ENCODE results near the gene CDH13.

CDH13 gene

GRCh38 chr16:83335076-83335475 lies 708.3 kb downstream of the CDH13 start:
- H3K4me3 ChIP-seq (ENCODE audit: low read length) = no peak overlapping the region
- no peak for TF ChIP-seq ZNF274 (IDR thresholded peaks at IDR 0.05; ENCODE audit: low read depth, low read length)

- H3K4me3 ChIP-seq (ENCODE audit: low read length) = no peak overlapping the region
Observed at GRCh38 chr16:83336603-83337002, 709.8 kb downstream of the CDH13 start.

GRCh38 chr16:83338138-83338537 lies 711.4 kb downstream of the CDH13 start:
- H3K4me3 ChIP-seq (ENCODE audit: low read length) = no peak overlapping the region
- no peak for TF ChIP-seq ZNF274 (IDR thresholded peaks at IDR 0.05; ENCODE audit: low read depth, low read length)

More at GRCh38 chr16:83336603-83337002, 709.8 kb downstream of the CDH13 start:
- no peak for TF ChIP-seq ZNF274 (IDR thresholded peaks at IDR 0.05; ENCODE audit: low read depth, low read length)

- TF ChIP-seq ZNF274 (IDR thresholded peaks at IDR 0.05; ENCODE audit: low read depth, low read length) = no peak
- H3K4me3 ChIP-seq (ENCODE audit: low read length) = no peak overlapping the region
Observed at GRCh38 chr16:83338941-83339340, 712.2 kb downstream of the CDH13 start.

GRCh38 chr16:83343935-83344366 lies 717.2 kb downstream of the CDH13 start:
- no peak for TF ChIP-seq ZNF274 (IDR thresholded peaks at IDR 0.05; ENCODE audit: low read depth, low read length)
- no peak overlapping the region for H3K4me3 ChIP-seq (ENCODE audit: low read length)

GRCh38 chr16:83345846-83346640 lies 719.3 kb downstream of the CDH13 start:
- H3K4me3 ChIP-seq (ENCODE audit: low read length) = no peak overlapping the region
- TF ChIP-seq ZNF274 (IDR thresholded peaks at IDR 0.05; ENCODE audit: low read depth, low read length) = no peak

- TF ChIP-seq ZNF274 (IDR thresholded peaks at IDR 0.05; ENCODE audit: low read depth, low read length) = no peak
- no peak overlapping the region for H3K4me3 ChIP-seq (ENCODE audit: low read length)
Observed at GRCh38 chr16:83348991-83349390, 722.2 kb downstream of the CDH13 start.

- H3K4me3 ChIP-seq (ENCODE audit: low read length) = no peak overlapping the region
- TF ChIP-seq ZNF274 (IDR thresholded peaks at IDR 0.05; ENCODE audit: low read depth, low read length) = no peak
Observed at GRCh38 chr16:83350481-83350880, 723.7 kb downstream of the CDH13 start.

GRCh38 chr16:83351846-83352245 lies 725.1 kb downstream of the CDH13 start:
- TF ChIP-seq ZNF274 (IDR thresholded peaks at IDR 0.05; ENCODE audit: low read depth, low read length) = no peak
- H3K4me3 ChIP-seq (ENCODE audit: low read length) = no peak overlapping the region

GRCh38 chr16:83353241-83353640 lies 726.5 kb downstream of the CDH13 start:
- TF ChIP-seq ZNF274 (IDR thresholded peaks at IDR 0.05; ENCODE audit: low read depth, low read length) = no peak
- H3K4me3 ChIP-seq (ENCODE audit: low read length) = no peak overlapping the region

- TF ChIP-seq ZNF274 (IDR thresholded peaks at IDR 0.05; ENCODE audit: low read depth, low read length) = no peak
- H3K4me3 ChIP-seq (ENCODE audit: low read length) = no peak overlapping the region
Observed at GRCh38 chr16:83354015-83354414, 727.2 kb downstream of the CDH13 start.

GRCh38 chr16:83355570-83356218 lies 728.9 kb downstream of the CDH13 start:
- TF ChIP-seq ZNF274 (IDR thresholded peaks at IDR 0.05; ENCODE audit: low read depth, low read length) = no peak
- no peak overlapping the region for H3K4me3 ChIP-seq (ENCODE audit: low read length)

- no peak overlapping the region for H3K4me3 ChIP-seq (ENCODE audit: low read length)
- no peak for TF ChIP-seq ZNF274 (IDR thresholded peaks at IDR 0.05; ENCODE audit: low read depth, low read length)
Observed at GRCh38 chr16:83356266-83356665, 729.5 kb downstream of the CDH13 start.

- TF ChIP-seq ZNF274 (IDR thresholded peaks at IDR 0.05; ENCODE audit: low read depth, low read length) = no peak
- H3K4me3 ChIP-seq (ENCODE audit: low read length) = no peak overlapping the region
Observed at GRCh38 chr16:83356986-83357385, 730.2 kb downstream of the CDH13 start.

- H3K4me3 ChIP-seq (ENCODE audit: low read length) = no peak overlapping the region
- TF ChIP-seq ZNF274 (IDR thresholded peaks at IDR 0.05; ENCODE audit: low read depth, low read length) = no peak
Observed at GRCh38 chr16:83363521-83363920, 736.8 kb downstream of the CDH13 start.
